ENCODE data around the gene RGS7. TPM values are rescaled to one million over a fixed set of nuclear protein-coding genes. Genes with fewer than 3 reads are reported as not detected.

The RGS7 gene
- total and polyA plus RNA-seq, 2 of the 8 experiments (the other 6 are each of a cell fraction or from before 2014, with no cell fraction given) = 1.6 to 3.0 TPM

- Histone ChIP-seq H3K4ac (replicated peaks; ENCODE audit: insufficient read length, low read depth, low read length) (no peak overlapping the region), H3K56ac (replicated peaks; ENCODE audit: insufficient read length, low read depth, low read length) (no peak overlapping the region), H3K9ac (replicated peaks in 1 of 4; ENCODE audit: extremely low read depth in 1 of 4, low read depth in 3 of 4, low read length in 3 of 4) (no peak overlapping the region), H3K79me1 (ENCODE audit: low read depth, low read length) (no peaks in the 10 kb centered on the region), H3K4me2 (ENCODE audit: insufficient read depth in 1 of 2, low read depth in 2 of 2, low read length in 2 of 2) (no peak overlapping the region), H2BK5ac (ENCODE audit: low read depth, low read length) (no peak overlapping the region), H2BK12ac (ENCODE audit: low read depth, low read length) (no peak overlapping the region), H3K18ac (ENCODE audit: extremely low read depth, low read length) (no peak overlapping the region), H2BK15ac (ENCODE audit: low read length) (no peak overlapping the region), H3K36me3 (ENCODE audit: control insufficient read depth in 2 of 4, insufficient read depth in 4 of 4, low read length in 3 of 4) (no peaks in the 10 kb centered on the region; a peak in 2 of 8 replicates), H3K9me3 (ENCODE audit: insufficient read depth in 2 of 2, low read depth in 1 of 2, low read length in 1 of 2) (peaks cover 8 to 15% of the 10 kb centered on the region in 2 experiments), H3K4me3 (ENCODE audit: extremely low read depth in 1 of 4, insufficient read depth in 2 of 4, low read depth in 3 of 4, low read length in 4 of 4) (no peak overlapping the region), H2AK5ac (ENCODE audit: low read depth, low read length) (no peak overlapping the region), H4K8ac (ENCODE audit: extremely low read depth, insufficient read depth, low read length) (no peak overlapping the region), H3K27me3 (replicated peaks in 1 of 4; ENCODE audit: control insufficient read depth in 3 of 4, extremely low read depth in 1 of 4, insufficient read depth in 3 of 4, low read length in 3 of 4) (no peaks in the 10 kb centered on the region), H3K23ac (ENCODE audit: insufficient read length) (no peak overlapping the region), H3K14ac (ENCODE audit: insufficient read length) (no peak overlapping the region), H4K20me1 (replicated peaks in 1 of 2; ENCODE audit: control insufficient read depth in 1 of 2, insufficient read depth in 2 of 2, low read length in 2 of 2) (no peaks in the 10 kb centered on the region), H3K4me1 (replicated peaks in 1 of 4; ENCODE audit: control insufficient read depth in 3 of 4, insufficient read depth in 4 of 4, low read length in 3 of 4) (no peaks in the 10 kb centered on the region), H4K5ac (ENCODE audit: insufficient read length, low read depth, low read length) (no peak overlapping the region), H2BK20ac (ENCODE audit: low read length) (no peak overlapping the region), H3K23me2 (ENCODE audit: low read depth, low read length) (0 out of 2 replicates have a peak, but pooled peaks cover 2% of the 10 kb centered on the region), H3K27ac (ENCODE audit: low read depth, low read length) (no peak overlapping the region), H3K79me2 (ENCODE audit: control insufficient read depth in 1 of 2, insufficient read depth in 2 of 2, low read length in 2 of 2) (no peaks in the 10 kb centered on the region), H2BK120ac (replicated peaks; ENCODE audit: low read depth, low read length) (no peak overlapping the region), H2AFZ (ENCODE audit: low read length) (no peak overlapping the region), H4K91ac (replicated peaks; ENCODE audit: insufficient read length, low read length) (no peak overlapping the region)
- WGBS, 2 experiments (ENCODE audit: extremely low coverage in 1 of 2, insufficient coverage in 1 of 2, insufficient read length in 1 of 2, insufficient replicate concordance in 2 of 2, low coverage in 1 of 2, low lambda C conversion rate in 2 of 2, missing lambda C conversion rate in 1 of 2) = 100% methylated on average over 1 of the region's 1 CpG; no CpG with 5 or more reads in 1 of the 2 experiments
- FAIRE-seq (no peak), DNase-seq (ENCODE audit: low read depth in 1 of 2, low spot score in 2 of 2) (no peak)
- ChIA-PET POLR2A (ENCODE audit: partially characterized antibody) (no interaction called here), CTCF (ENCODE audit: partially characterized antibody) (no interaction called here)
- no peak for TF ChIP-seq EP300 (IDR thresholded peaks at IDR 0.05; ENCODE audit: borderline replicate concordance in 1 of 2, low read depth in 2 of 2, low read length in 2 of 2)
- no peak for TF ChIP-seq CHD1 (IDR thresholded peaks at IDR 0.05; ENCODE audit: low read depth, low read length)
- TF ChIP-seq SIRT6 (IDR thresholded peaks at IDR 0.05; ENCODE audit: low read length) = no peak
- no peak for TF ChIP-seq ATF3 (IDR thresholded peaks at IDR 0.05; ENCODE audit: insufficient read depth, low read depth, low read length)
- TF ChIP-seq KDM1A (IDR thresholded peaks at IDR 0.05; ENCODE audit: borderline replicate concordance, low read length) = no peak
- TF ChIP-seq EZH2 (IDR thresholded peaks at IDR 0.05; ENCODE audit: low read depth, low read length, severe bottlenecking) = no peak
- TF ChIP-seq TAF7 (optimal IDR thresholded peaks at IDR 0.05; ENCODE audit: borderline replicate concordance, low read depth, low read length) = no peak
- no peak for TF ChIP-seq EGR1 (IDR thresholded peaks at IDR 0.05; ENCODE audit: borderline replicate concordance, low read depth, low read length)
- TF ChIP-seq SP4 (IDR thresholded peaks at IDR 0.05; ENCODE audit: low read length) = no peak
- TF ChIP-seq ZNF274 (IDR thresholded peaks at IDR 0.05; ENCODE audit: borderline replicate concordance, extremely low read depth, low read length) = no peak
- TF ChIP-seq USF2 (IDR thresholded peaks at IDR 0.05; ENCODE audit: low read length) = no peak
- TF ChIP-seq POLR2AphosphoS5 (IDR thresholded peaks at IDR 0.05; ENCODE audit: low read depth, low read length) = no peak
- TF ChIP-seq CREB1 (IDR thresholded peaks at IDR 0.05) = no peak
- TF ChIP-seq CEBPB (IDR thresholded peaks at IDR 0.05; ENCODE audit: low read depth, low read length) = no peak
Measured at GRCh38 chr1:241139047-241139446, 218.0 kb downstream of the RGS7 start.
